ENCODE results near the gene BBX. TPM values are rescaled to one million over a fixed set of nuclear protein-coding genes. Genes with fewer than 3 reads are reported as not detected.
A peak's percentile ranks its signal among the peaks of the same experiment; 100 is the strongest.

The BBX gene
- total and polyA plus RNA-seq, 2 experiments from 2014 or later, result 52.4 to 60.8 TPM

DNA sequence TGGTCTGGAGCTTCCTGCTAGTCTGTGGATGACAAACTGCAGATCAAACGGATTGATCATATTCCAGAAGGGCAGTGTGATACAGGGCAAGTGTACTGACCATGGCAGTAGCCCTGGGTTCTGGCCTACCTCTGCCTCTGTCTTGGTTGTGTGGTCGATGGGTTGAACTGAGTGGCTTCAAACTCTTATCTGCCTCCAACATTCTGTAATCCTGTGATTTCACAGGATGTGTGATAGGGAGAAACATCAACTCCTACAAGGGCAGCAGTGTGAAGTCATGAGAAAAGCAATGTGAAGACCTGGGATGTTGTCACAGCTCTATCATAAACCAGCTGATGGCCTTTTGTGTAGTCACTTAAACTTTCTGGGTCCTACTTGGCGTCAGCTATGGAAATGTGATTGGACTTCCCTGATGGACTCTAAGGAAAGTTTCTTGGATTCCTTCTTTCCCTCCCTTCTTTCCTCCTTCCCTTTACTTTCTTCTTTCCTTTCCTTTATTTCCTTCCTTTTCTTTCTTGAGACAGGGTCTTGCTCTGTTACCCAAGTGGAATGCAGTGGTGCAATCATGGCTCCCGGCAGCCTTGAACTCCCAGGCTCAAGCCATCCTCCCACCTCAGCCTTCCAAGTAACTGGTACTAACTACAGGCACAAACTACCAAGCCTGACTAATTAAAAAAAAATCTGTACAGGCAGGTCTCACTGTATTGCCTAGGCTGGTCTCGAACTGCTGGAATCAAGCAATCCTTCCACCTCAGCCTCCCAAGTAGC, 114.8 kb downstream of the BBX start:
- no peak for TF ChIP-seq EZH2phosphoT487 (IDR thresholded peaks at IDR 0.05; ENCODE audit: insufficient read depth, low read depth)
- TF ChIP-seq EZH2 (IDR thresholded peaks at IDR 0.05; ENCODE audit: insufficient read depth, poor library complexity, severe bottlenecking), result no peak
- in situ Hi-C loops (cut with MboI), result no loop called here
- Histone ChIP-seq H3K4me3 (no peak overlapping the region), H3K4me1 (ENCODE audit: insufficient read depth) (0 out of 2 replicates have a peak, but pooled peaks cover 6% of the 10 kb centered on the region), H3K9me2 (ENCODE audit: insufficient read depth) (no peaks in the 10 kb centered on the region), H3K36me3 (ENCODE audit: low read depth) (no peaks in the 10 kb centered on the region), H3K27me3 (replicated peaks; ENCODE audit: insufficient read depth) (no peaks in the 10 kb centered on the region), H3K9me3 (ENCODE audit: low read depth) (no peaks in the 10 kb centered on the region), H3F3A (ENCODE audit: insufficient read depth) (0 out of 2 replicates have a peak, but pooled peaks cover 7% of the 10 kb centered on the region), H3K9ac (no peak overlapping the region), H3K79me2 (ENCODE audit: insufficient read depth) (0 out of 2 replicates have a peak, but pooled peaks cover 4% of the 10 kb centered on the region), H4K20me1 (ENCODE audit: insufficient read depth) (0 out of 2 replicates have a peak, but pooled peaks cover 3% of the 10 kb centered on the region), H2AFZ (no peak overlapping the region), H3K4me2 (ENCODE audit: unreplicated experiment) (no peak overlapping the region), H3K27ac (no peak overlapping the region)
- DNase-seq, result no peak
- WGBS, 2 experiments (ENCODE audit: low coverage in 1 of 2, low lambda C conversion rate in 2 of 2, missing lambda C conversion rate in 2 of 2), result 93% methylated on average over 5 of the region's 5 CpGs

- no peaks in the 10 kb centered on the region for H3K9me3 ChIP-seq (ENCODE audit: low read depth)
- in situ Hi-C loops (cut with MboI), result no loop called here
- no peaks in the 10 kb centered on the region for H3K9me2 ChIP-seq (ENCODE audit: insufficient read depth)
- H3K4me3 ChIP-seq, result no peak overlapping the region
- H3K4me2 ChIP-seq (ENCODE audit: unreplicated experiment), result no peak overlapping the region
- 0 out of 2 replicates have a peak, but pooled peaks cover 3% of the 10 kb centered on the region for H4K20me1 ChIP-seq (ENCODE audit: insufficient read depth)
- TF ChIP-seq EZH2 (IDR thresholded peaks at IDR 0.05; ENCODE audit: insufficient read depth, poor library complexity, severe bottlenecking) (no peak), EZH2phosphoT487 (IDR thresholded peaks at IDR 0.05; ENCODE audit: insufficient read depth, low read depth) (no peak)
- H2AFZ ChIP-seq, result no peak overlapping the region
- H3K9ac ChIP-seq, result no peak overlapping the region
- H3F3A ChIP-seq (ENCODE audit: insufficient read depth), result 0 out of 2 replicates have a peak, but pooled peaks cover 7% of the 10 kb centered on the region
- H3K36me3 ChIP-seq (ENCODE audit: low read depth), result 0 out of 2 replicates have a peak, but pooled peaks cover 3% of the 10 kb centered on the region
- H3K4me1 ChIP-seq (ENCODE audit: insufficient read depth), result peaks cover 18% of the 10 kb centered on the region
- 45 to 55% methylated on average over 2 of the region's 2 CpGs for WGBS, 2 experiments (ENCODE audit: low coverage in 1 of 2, low lambda C conversion rate in 2 of 2, missing lambda C conversion rate in 2 of 2)
- 0 out of 2 replicates have a peak, but pooled peaks cover 6% of the 10 kb centered on the region for H3K79me2 ChIP-seq (ENCODE audit: insufficient read depth)
- no peak overlapping the region for H3K27ac ChIP-seq
- H3K27me3 ChIP-seq (replicated peaks; ENCODE audit: insufficient read depth), result no peaks in the 10 kb centered on the region
- peak; percentile 54 for DNase-seq
Measured at GRCh38 chr3:107641572-107642307, 119.0 kb downstream of the BBX start.

- Histone ChIP-seq H3K4me2 (ENCODE audit: unreplicated experiment) (no peak overlapping the region), H3K4me1 (ENCODE audit: insufficient read depth) (peaks cover 18% of the 10 kb centered on the region), H3K36me3 (ENCODE audit: low read depth) (0 out of 2 replicates have a peak, but pooled peaks cover 8% of the 10 kb centered on the region), H3K4me3 (no peak overlapping the region), H3K9me3 (ENCODE audit: low read depth) (no peaks in the 10 kb centered on the region), H3K79me2 (ENCODE audit: insufficient read depth) (0 out of 2 replicates have a peak, but pooled peaks cover 6% of the 10 kb centered on the region), H3K27ac (no peak overlapping the region), H3F3A (ENCODE audit: insufficient read depth) (0 out of 2 replicates have a peak, but pooled peaks cover 7% of the 10 kb centered on the region), H3K27me3 (replicated peaks; ENCODE audit: insufficient read depth) (no peaks in the 10 kb centered on the region), H3K9me2 (ENCODE audit: insufficient read depth) (no peaks in the 10 kb centered on the region), H3K9ac (no peak overlapping the region), H2AFZ (no peak overlapping the region), H4K20me1 (ENCODE audit: insufficient read depth) (0 out of 2 replicates have a peak, but pooled peaks cover 3% of the 10 kb centered on the region)
- TF ChIP-seq EZH2 (IDR thresholded peaks at IDR 0.05; ENCODE audit: insufficient read depth, poor library complexity, severe bottlenecking) (no peak), EZH2phosphoT487 (IDR thresholded peaks at IDR 0.05; ENCODE audit: insufficient read depth, low read depth) (no peak)
- DNase-seq, result no peak
- in situ Hi-C loops (cut with MboI), result no loop called here
- 95% methylated on average over 6 of the region's 6 CpGs for WGBS, 2 experiments (ENCODE audit: low coverage in 1 of 2, low lambda C conversion rate in 2 of 2, missing lambda C conversion rate in 2 of 2)
Measured at GRCh38 chr3:107643038-107643883, 120.5 kb downstream of the BBX start.

Data from GM23248 (cell line).